ENCODE data around the gene DAPP1. TPM values are rescaled to one million over a fixed set of nuclear protein-coding genes. Genes with fewer than 3 reads are reported as not detected.

Gene DAPP1
- total and polyA plus RNA-seq, 2 donors (not counting 1 experiment from before 2014, with no cell fraction given): not detected

DNA sequence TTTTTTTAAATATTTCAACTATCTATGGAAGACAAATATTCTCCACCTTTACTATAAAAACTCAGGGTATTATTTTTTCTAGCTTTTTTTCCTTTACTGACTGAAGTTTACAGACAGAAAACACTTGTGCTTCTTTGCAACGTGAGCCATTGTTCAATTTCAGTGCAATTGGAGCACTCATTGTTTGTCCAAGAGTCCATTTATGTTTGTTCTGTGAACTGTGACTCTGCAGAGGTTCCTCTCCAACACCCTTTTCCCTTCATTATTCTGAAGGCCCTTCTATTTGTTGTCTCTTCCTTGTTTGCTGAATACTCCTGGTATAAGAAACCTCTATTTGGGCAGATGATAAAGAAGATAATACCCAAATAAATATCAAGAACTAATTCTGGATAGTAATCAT is 37.4 kb downstream of the DAPP1 start:
- no peak overlapping the region for H2AFZ ChIP-seq (ENCODE audit: low read length)
- H4K20me1 ChIP-seq (ENCODE audit: control insufficient read depth, extremely low read depth, insufficient read depth, low read length): no peaks in the 10 kb centered on the region
- H3K9ac ChIP-seq (ENCODE audit: insufficient read depth, low read length): no peak overlapping the region
- TF ChIP-seq EZH2 (IDR thresholded peaks at IDR 0.05; ENCODE audit: low read length, missing control alignments): no peak
- TF ChIP-seq, protein P1, sequence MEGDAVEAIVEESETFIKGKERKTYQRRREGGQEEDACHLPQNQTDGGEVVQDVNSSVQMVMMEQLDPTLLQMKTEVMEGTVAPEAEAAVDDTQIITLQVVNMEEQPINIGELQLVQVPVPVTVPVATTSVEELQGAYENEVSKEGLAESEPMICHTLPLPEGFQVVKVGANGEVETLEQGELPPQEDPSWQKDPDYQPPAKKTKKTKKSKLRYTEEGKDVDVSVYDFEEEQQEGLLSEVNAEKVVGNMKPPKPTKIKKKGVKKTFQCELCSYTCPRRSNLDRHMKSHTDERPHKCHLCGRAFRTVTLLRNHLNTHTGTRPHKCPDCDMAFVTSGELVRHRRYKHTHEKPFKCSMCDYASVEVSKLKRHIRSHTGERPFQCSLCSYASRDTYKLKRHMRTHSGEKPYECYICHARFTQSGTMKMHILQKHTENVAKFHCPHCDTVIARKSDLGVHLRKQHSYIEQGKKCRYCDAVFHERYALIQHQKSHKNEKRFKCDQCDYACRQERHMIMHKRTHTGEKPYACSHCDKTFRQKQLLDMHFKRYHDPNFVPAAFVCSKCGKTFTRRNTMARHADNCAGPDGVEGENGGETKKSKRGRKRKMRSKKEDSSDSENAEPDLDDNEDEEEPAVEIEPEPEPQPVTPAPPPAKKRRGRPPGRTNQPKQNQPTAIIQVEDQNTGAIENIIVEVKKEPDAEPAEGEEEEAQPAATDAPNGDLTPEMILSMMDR (conservative IDR thresholded peaks at IDR 0.05 in 1 of 2, IDR thresholded peaks at IDR 0.05 in 1 of 2; ENCODE audit: low read depth in 1 of 2, low read length in 2 of 2): no peak
- H3K4me2 ChIP-seq (ENCODE audit: extremely low read depth, insufficient read depth, low read length): no peak overlapping the region
- no peaks in the 10 kb centered on the region for H3K36me3 ChIP-seq (ENCODE audit: control insufficient read depth, insufficient read depth, low read length)
- no peak overlapping the region for H3K4me3 ChIP-seq (replicated peaks in 1 of 4; ENCODE audit: control extremely low read depth in 1 of 4, insufficient read depth in 1 of 4, low read depth in 3 of 4, low read length in 4 of 4)
- H3K27me3 ChIP-seq (ENCODE audit: control insufficient read depth, insufficient read depth, low read length): no peaks in the 10 kb centered on the region
- H3K9me3 ChIP-seq (ENCODE audit: control insufficient read depth, insufficient read depth, low read depth, low read length): no peaks in the 10 kb centered on the region
- H3K4me1 ChIP-seq (ENCODE audit: control insufficient read depth, extremely low read depth, insufficient read depth, low read length): no peaks in the 10 kb centered on the region
- DNase-seq (ENCODE audit: low read depth in 2 of 2): no peak
- no peak overlapping the region for H3K27ac ChIP-seq (ENCODE audit: insufficient read depth, low read length)
- H3K79me2 ChIP-seq (ENCODE audit: control insufficient read depth, insufficient read depth, low read length): no peaks in the 10 kb centered on the region

DNA sequence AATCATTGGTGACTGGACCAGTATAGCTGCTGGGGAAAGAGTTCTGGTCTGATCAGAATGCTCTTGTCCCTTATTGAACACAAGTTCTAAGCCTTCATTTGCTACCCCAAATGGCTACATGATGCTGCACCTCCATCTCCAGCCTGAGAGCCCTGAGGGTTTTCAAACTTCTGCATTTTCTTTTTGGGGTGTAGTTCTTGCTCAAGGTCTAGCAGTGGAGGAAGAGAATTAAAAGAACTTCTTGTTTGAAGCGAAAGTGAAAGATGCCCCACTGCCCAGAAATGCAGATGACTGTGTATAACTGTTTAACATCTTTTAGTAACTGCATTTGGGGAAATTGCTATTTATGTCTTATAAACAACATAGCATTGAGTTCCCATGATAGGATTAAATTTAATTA is 39.1 kb downstream of the DAPP1 start:
- Histone ChIP-seq H3K9me3 (ENCODE audit: control insufficient read depth, insufficient read depth, low read depth, low read length) (no peaks in the 10 kb centered on the region), H3K4me1 (ENCODE audit: control insufficient read depth, extremely low read depth, insufficient read depth, low read length) (no peaks in the 10 kb centered on the region), H3K79me2 (ENCODE audit: control insufficient read depth, insufficient read depth, low read length) (no peaks in the 10 kb centered on the region), H2AFZ (ENCODE audit: low read length) (no peak overlapping the region), H3K4me2 (ENCODE audit: extremely low read depth, insufficient read depth, low read length) (no peak overlapping the region), H3K4me3 (replicated peaks in 1 of 4; ENCODE audit: control extremely low read depth in 1 of 4, insufficient read depth in 1 of 4, low read depth in 3 of 4, low read length in 4 of 4) (no peak overlapping the region), H3K36me3 (ENCODE audit: control insufficient read depth, insufficient read depth, low read length) (no peaks in the 10 kb centered on the region), H3K27ac (ENCODE audit: insufficient read depth, low read length) (no peak overlapping the region), H3K9ac (ENCODE audit: insufficient read depth, low read length) (no peak overlapping the region), H3K27me3 (ENCODE audit: control insufficient read depth, insufficient read depth, low read length) (peaks cover 2% of the 10 kb centered on the region), H4K20me1 (ENCODE audit: control insufficient read depth, extremely low read depth, insufficient read depth, low read length) (no peaks in the 10 kb centered on the region)
- DNase-seq (ENCODE audit: low read depth in 2 of 2): peak in 1 of 2 donors; percentile 21
- TF ChIP-seq, protein P1 (conservative IDR thresholded peaks at IDR 0.05 in 1 of 2, IDR thresholded peaks at IDR 0.05 in 1 of 2; ENCODE audit: low read depth in 1 of 2, low read length in 2 of 2): no peak
- no peak for TF ChIP-seq EZH2 (IDR thresholded peaks at IDR 0.05; ENCODE audit: low read length, missing control alignments)

DNA sequence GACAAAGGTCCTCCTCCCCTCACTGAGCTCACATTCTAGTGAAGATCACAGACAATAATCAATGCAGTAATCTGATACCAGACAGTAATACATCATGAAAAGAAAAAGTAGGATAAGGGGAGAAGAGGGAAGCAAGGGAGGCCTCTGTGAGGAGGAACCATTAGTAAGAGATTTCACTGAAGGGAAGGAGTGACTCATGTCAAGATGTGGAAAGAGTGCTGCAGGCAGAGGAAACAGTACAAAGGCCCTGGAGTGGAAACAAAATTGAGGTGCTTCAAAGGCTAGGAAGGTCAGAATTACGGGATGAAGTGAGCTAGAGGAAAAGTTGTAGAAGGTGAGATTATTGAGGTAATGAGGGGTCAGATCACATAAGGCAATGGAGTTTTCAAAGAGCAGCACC is 39.5 kb downstream of the DAPP1 start:
- no peaks in the 10 kb centered on the region for H3K36me3 ChIP-seq (ENCODE audit: control insufficient read depth, insufficient read depth, low read length)
- H3K4me1 ChIP-seq (ENCODE audit: control insufficient read depth, extremely low read depth, insufficient read depth, low read length): no peaks in the 10 kb centered on the region
- no peaks in the 10 kb centered on the region for H3K9me3 ChIP-seq (ENCODE audit: control insufficient read depth, insufficient read depth, low read depth, low read length)
- no peaks in the 10 kb centered on the region for H3K79me2 ChIP-seq (ENCODE audit: control insufficient read depth, insufficient read depth, low read length)
- no peak overlapping the region for H3K4me3 ChIP-seq (replicated peaks in 1 of 4; ENCODE audit: control extremely low read depth in 1 of 4, insufficient read depth in 1 of 4, low read depth in 3 of 4, low read length in 4 of 4)
- H4K20me1 ChIP-seq (ENCODE audit: control insufficient read depth, extremely low read depth, insufficient read depth, low read length): no peaks in the 10 kb centered on the region
- H3K27me3 ChIP-seq (ENCODE audit: control insufficient read depth, insufficient read depth, low read length): peaks cover 2% of the 10 kb centered on the region
- no peak overlapping the region for H2AFZ ChIP-seq (ENCODE audit: low read length)
- TF ChIP-seq EZH2 (IDR thresholded peaks at IDR 0.05; ENCODE audit: low read length, missing control alignments): no peak
- TF ChIP-seq, protein P1 (conservative IDR thresholded peaks at IDR 0.05 in 1 of 2, IDR thresholded peaks at IDR 0.05 in 1 of 2; ENCODE audit: low read depth in 1 of 2, low read length in 2 of 2): no peak
- no peak overlapping the region for H3K27ac ChIP-seq (ENCODE audit: insufficient read depth, low read length)
- DNase-seq (ENCODE audit: low read depth in 2 of 2): peak; percentile 20 to 63
- H3K9ac ChIP-seq (ENCODE audit: insufficient read depth, low read length): no peak overlapping the region
- H3K4me2 ChIP-seq (ENCODE audit: extremely low read depth, insufficient read depth, low read length): no peak overlapping the region

Measured in fibroblast of lung (primary cell).